Activated CD4-positive, alpha-beta T cell treated with anti-CD3 and anti-CD28 coated beads, Interleukin-2, amount 10 ng/mL, durations not matched to agents 7 days and 5 days (primary cell): Measurements from ENCODE around the gene GPR4. TPM values are rescaled to one million over a fixed set of nuclear protein-coding genes. Genes with fewer than 3 reads are reported as not detected.
"Not testable (repeated sequence)": the region's sequence is repeated elsewhere in the genome, so short reads cannot be mapped to it uniquely, and the experiment has no call there.

Experiments used
- CTCF ChIA-PET: fragments of 350-600 bp; sonication (Branson Sonifier 250); formaldehyde crosslinking; loops from one replicate; lab custom pipeline; 2021; ENCODE audit warnings: antibody characterized with exemption; lab: Charles Lee
- POLR2A ChIA-PET: fragments of 350-600 bp; sonication (Branson Sonifier 250); formaldehyde crosslinking; loops from one replicate; lab custom pipeline; 2021; ENCODE audit warnings: antibody characterized with exemption; lab: Charles Lee
- DNase-seq: peaks from one replicate; pipeline ENCODE4 v3.0.0-alpha.2; 2020
- H3K27ac Mint-ChIP-seq: one replicate; pipeline ENCODE4 v1.8.0; 2021; ENCODE audit warnings: mild to moderate bottlenecking, moderate library complexity, mixed read lengths
- H3K27me3 Mint-ChIP-seq: one replicate; pipeline ENCODE4 v1.8.0; 2021; ENCODE audit warnings: mixed read lengths
- H3K36me3 Mint-ChIP-seq: one replicate; pipeline ENCODE4 v1.8.0; 2021; ENCODE audit warnings: low read depth, mixed read lengths
- H3K4me1 Mint-ChIP-seq: one replicate; pipeline ENCODE4 v1.8.0; 2021; ENCODE audit warnings: mixed read lengths
- H3K4me3 Mint-ChIP-seq: one replicate; pipeline ENCODE4 v1.8.0; 2021; ENCODE audit warnings: mild to moderate bottlenecking, moderate library complexity, mixed read lengths
- H3K9me3 Mint-ChIP-seq: one replicate; pipeline ENCODE4 v1.8.0; 2021; ENCODE audit warnings: mixed read lengths
- total RNA-seq, 2 experiments: library from RNA; stranded (reverse); gene quantifications; one replicate each; pipeline ENCODE4 v1.2.3, GENCODE V29; 2021

GPR4 gene
- total RNA-seq, 2 experiments from 2014 or later = not detected

GRCh38 chr19:45638930-45639729 lies 37.1 kb upstream of the GPR4 start, which contains the start of gene EML2:
TSS of gene EML2 (minus strand) at chr19:45639397. CDS start at chr19:45639376, 21 bp downstream.
- Mint-ChIP-seq H3K36me3 (peaks cover 9% of the 10 kb centered on the region), H3K4me3 (peak within 1 kb of the TSS; percentile 85), H3K27me3 (no peaks in the 10 kb centered on the region)

GRCh38 chr19:45637890-45638667 lies 36.1 kb upstream of the GPR4 start:
- peaks cover 9% of the 10 kb centered on the region for H3K36me3 Mint-ChIP-seq

More at GRCh38 chr19:45638930-45639729, 37.1 kb upstream of the GPR4 start, which contains the start of gene EML2:
- ChIA-PET CTCF (interaction anchor here (0.9 to 3.1 kb wide), 10 partner anchors 14 to 224 kb away, joined by 3 to 10 read pairs (median 4); no protein-coding TSS in a partner anchor), POLR2A (no interaction called here)
- DNase-seq = peak; percentile 61
- peaks cover 52% of the 10 kb centered on the region for H3K4me1 Mint-ChIP-seq
- no peaks in the 10 kb centered on the region for H3K9me3 Mint-ChIP-seq
- peak within 1 kb of the TSS; percentile 89 for H3K27ac Mint-ChIP-seq

GRCh38 chr19:45636902-45637301 lies 34.9 kb upstream of the GPR4 start:
- DNase-seq = no peak
- Mint-ChIP-seq H3K4me3 (no peak overlapping the region), H3K4me1 (peaks cover 36% of the 10 kb centered on the region), H3K27me3 (no peaks in the 10 kb centered on the region), H3K36me3 (peaks cover 9% of the 10 kb centered on the region), H3K27ac (peak overlapping the region; percentile 9), H3K9me3 (no peaks in the 10 kb centered on the region)
- CTCF ChIA-PET = interaction anchor here (1.4 kb wide), 1 partner anchor 56 kb away, joined by 3 read pairs; no protein-coding TSS in a partner anchor
- POLR2A ChIA-PET = no interaction called here

More at GRCh38 chr19:45637890-45638667, 36.1 kb upstream of the GPR4 start:
- Mint-ChIP-seq H3K9me3 (no peaks in the 10 kb centered on the region), H3K27me3 (no peaks in the 10 kb centered on the region), H3K4me1 (peaks cover 43% of the 10 kb centered on the region), H3K4me3 (peak overlapping the region; percentile 85), H3K27ac (no peak overlapping the region)
- POLR2A ChIA-PET = no interaction called here
- CTCF ChIA-PET = interaction anchor here (0.9 to 1.5 kb wide), 6 partner anchors 12 to 199 kb away, joined by 3 to 6 read pairs (median 4); no protein-coding TSS in a partner anchor
- DNase-seq = no peak

GRCh38 chr19:45636275-45636674 lies 34.3 kb upstream of the GPR4 start:
- DNase-seq = no peak
- H3K36me3 Mint-ChIP-seq = peaks cover 8% of the 10 kb centered on the region
- no peaks in the 10 kb centered on the region for H3K9me3 Mint-ChIP-seq
- H3K4me3 Mint-ChIP-seq = no peak overlapping the region
- no peaks in the 10 kb centered on the region for H3K27me3 Mint-ChIP-seq
- CTCF ChIA-PET = no interaction called here
- peaks cover 30% of the 10 kb centered on the region for H3K4me1 Mint-ChIP-seq
- no peak overlapping the region for H3K27ac Mint-ChIP-seq
- POLR2A ChIA-PET = no interaction called here

GRCh38 chr19:45632468-45633196 lies 30.6 kb upstream of the GPR4 start:
- no peaks in the 10 kb centered on the region for H3K9me3 Mint-ChIP-seq
- DNase-seq = peak; percentile 36
- no peaks in the 10 kb centered on the region for H3K27me3 Mint-ChIP-seq
- POLR2A ChIA-PET = no interaction called here
- CTCF ChIA-PET = interaction anchor here (0.6 to 3.5 kb wide), 2 partner anchors 10 to 15 kb away, joined by 3 to 23 read pairs; no protein-coding TSS in a partner anchor
- H3K36me3 Mint-ChIP-seq = peaks cover 10% of the 10 kb centered on the region
- peaks cover 6% of the 10 kb centered on the region for H3K4me1 Mint-ChIP-seq
- peak overlapping the region; percentile 41 for H3K27ac Mint-ChIP-seq
- no peak overlapping the region for H3K4me3 Mint-ChIP-seq

GRCh38 chr19:45630463-45630862 lies 28.5 kb upstream of the GPR4 start:
- POLR2A ChIA-PET = no interaction called here

GRCh38 chr19:45629704-45630103 lies 27.7 kb upstream of the GPR4 start:
- no peak for DNase-seq
- H3K4me3 Mint-ChIP-seq = no peak overlapping the region
- H3K9me3 Mint-ChIP-seq = no peaks in the 10 kb centered on the region
- peaks cover 7% of the 10 kb centered on the region for H3K4me1 Mint-ChIP-seq
- POLR2A ChIA-PET = no interaction called here
- H3K27me3 Mint-ChIP-seq = no peaks in the 10 kb centered on the region
- H3K27ac Mint-ChIP-seq = no peak overlapping the region
- peaks cover 26% of the 10 kb centered on the region for H3K36me3 Mint-ChIP-seq
- CTCF ChIA-PET = no interaction called here

More at GRCh38 chr19:45630463-45630862, 28.5 kb upstream of the GPR4 start:
- Mint-ChIP-seq H3K4me1 (peaks cover 6% of the 10 kb centered on the region), H3K27ac (no peak overlapping the region), H3K27me3 (no peaks in the 10 kb centered on the region), H3K9me3 (no peaks in the 10 kb centered on the region), H3K36me3 (peaks cover 23% of the 10 kb centered on the region), H3K4me3 (no peak overlapping the region)
- CTCF ChIA-PET = interaction anchor here (0.6 to 3.5 kb wide), 5 partner anchors 12 to 97 kb away, joined by 4 to 23 read pairs (median 4); no protein-coding TSS in a partner anchor
- DNase-seq = no peak

- H3K4me3 Mint-ChIP-seq, H3K9me3 Mint-ChIP-seq, H3K27ac Mint-ChIP-seq, POLR2A ChIA-PET, H3K4me1 Mint-ChIP-seq, H3K27me3 Mint-ChIP-seq, DNase-seq, CTCF ChIA-PET: not testable (repeated sequence)
- peaks cover 39% of the 10 kb centered on the region for H3K36me3 Mint-ChIP-seq
These were observed 26.2 kb upstream of the GPR4 start for GRCh38 chr19:45628219-45628618.

GRCh38 chr19:45623984-45624383 lies 22.0 kb upstream of the GPR4 start:
- POLR2A ChIA-PET = no interaction called here
- Mint-ChIP-seq H3K4me3 (no peak overlapping the region), H3K9me3 (no peaks in the 10 kb centered on the region), H3K27me3 (no peaks in the 10 kb centered on the region), H3K27ac (no peak overlapping the region), H3K36me3 (peaks cover 52% of the 10 kb centered on the region), H3K4me1 (peaks cover 3% of the 10 kb centered on the region)
- CTCF ChIA-PET = interaction anchor here (2.7 kb wide), 1 partner anchor 17 kb away, joined by 10 read pairs; no protein-coding TSS in a partner anchor
- no peak for DNase-seq

- Mint-ChIP-seq H3K27me3 (no peaks in the 10 kb centered on the region), H3K27ac (no peak overlapping the region), H3K36me3 (peaks cover 48% of the 10 kb centered on the region), H3K9me3 (no peaks in the 10 kb centered on the region), H3K4me3 (no peak overlapping the region), H3K4me1 (peaks cover 5% of the 10 kb centered on the region)
- no peak for DNase-seq
- ChIA-PET POLR2A (no interaction called here), CTCF (no interaction called here)
These were observed 20.0 kb upstream of the GPR4 start for GRCh38 chr19:45621976-45622503.

- no peak overlapping the region for H3K4me3 Mint-ChIP-seq
- POLR2A ChIA-PET = no interaction called here
- H3K9me3 Mint-ChIP-seq = no peaks in the 10 kb centered on the region
- no peaks in the 10 kb centered on the region for H3K27me3 Mint-ChIP-seq
- DNase-seq = no peak
- H3K27ac Mint-ChIP-seq = no peak overlapping the region
- peaks cover 5% of the 10 kb centered on the region for H3K4me1 Mint-ChIP-seq
- CTCF ChIA-PET = interaction anchor here (0.8 kb wide), 1 partner anchor 63 kb away, joined by 3 read pairs; no protein-coding TSS in a partner anchor
- peaks cover 44% of the 10 kb centered on the region for H3K36me3 Mint-ChIP-seq
These were observed 19.4 kb upstream of the GPR4 start for GRCh38 chr19:45621389-45621788.

- Mint-ChIP-seq H3K27ac (no peak overlapping the region), H3K36me3 (peaks cover 46% of the 10 kb centered on the region)
- POLR2A ChIA-PET = no interaction called here
These were observed 14.6 kb upstream of the GPR4 start for GRCh38 chr19:45616704-45617017.

More at GRCh38 chr19:45616704-45617017, 14.6 kb upstream of the GPR4 start:
- CTCF ChIA-PET = interaction anchor here (0.8 to 2.3 kb wide), 4 partner anchors 8 to 178 kb away, joined by 3 to 13 read pairs (median 4); no protein-coding TSS in a partner anchor
- no peaks in the 10 kb centered on the region for H3K9me3 Mint-ChIP-seq
- no peak for DNase-seq
- H3K4me1 Mint-ChIP-seq = peaks cover 24% of the 10 kb centered on the region
- no peaks in the 10 kb centered on the region for H3K27me3 Mint-ChIP-seq
- no peak overlapping the region for H3K4me3 Mint-ChIP-seq
